Measurements from ENCODE around the gene CXorf58. TPM values are rescaled to one million over a fixed set of nuclear protein-coding genes. Genes with fewer than 3 reads are reported as not detected.

Gene CXorf58
- total and polyA plus RNA-seq, 4 experiments from 2014 or later: 0.14 TPM; not detected in 3

GRCh38 chrX:23911126-23911835 is 3.5 kb downstream of the CXorf58 start:
- Histone ChIP-seq H3K4me1 (ENCODE audit: insufficient read depth, low read length) (peaks cover 21% of the 10 kb centered on the region), H3K9me3 (ENCODE audit: control insufficient read depth in 1 of 2, low read length in 2 of 2) (no peaks in the 10 kb centered on the region), H3K27me3 (ENCODE audit: insufficient read depth, low read length) (no peaks in the 10 kb centered on the region), H3K4me3 (ENCODE audit: low read length in 2 of 2) (no peak overlapping the region), H3K36me3 (ENCODE audit: insufficient read depth, low read length) (no peaks in the 10 kb centered on the region), H3K27ac (ENCODE audit: low read depth, low read length) (no peak overlapping the region)
- H3K9me3 Mint-ChIP-seq: no peaks in the 10 kb centered on the region
- no peaks in the 10 kb centered on the region for H3K27me3 Mint-ChIP-seq
- H3K4me1 Mint-ChIP-seq: peaks cover 7 to 22% (median 11%) of the 10 kb centered on the region in 4 donors
- H3K4me3 Mint-ChIP-seq: no peak overlapping the region
- DNase-seq: no peak
- no peak overlapping the region for H3K27ac Mint-ChIP-seq
- ChIA-PET POLR2A (ENCODE audit: partially characterized antibody) (no interaction called here), CTCF (ENCODE audit: partially characterized antibody) (interaction anchor here (1.2 kb wide), 1 partner anchor 43 kb away, joined by 3 read pairs; no protein-coding TSS in a partner anchor)
- H3K36me3 Mint-ChIP-seq: no peaks in the 10 kb centered on the region
- intact Hi-C loops (cut with micrococcal nuclease): no loop called here

DNA sequence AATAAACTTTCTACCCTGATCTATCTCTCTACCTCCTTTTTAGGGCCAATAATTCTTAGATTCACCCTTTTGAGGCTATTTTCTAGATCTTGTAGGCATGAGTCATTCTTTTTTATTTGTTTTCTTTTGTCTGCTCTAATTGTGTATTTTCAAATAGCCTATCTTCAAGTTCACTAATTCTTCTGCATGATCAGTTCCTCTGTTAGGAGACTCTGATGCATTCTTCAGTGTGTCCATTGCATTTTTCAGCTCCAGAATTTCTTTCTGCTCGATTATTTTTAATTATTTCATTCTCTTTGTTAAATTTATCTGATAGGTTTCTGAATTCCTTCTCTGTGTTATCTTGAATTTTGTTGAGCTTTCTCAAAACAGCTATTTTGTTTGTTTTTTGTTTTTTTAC is 11.3 kb downstream of the CXorf58 start:
- H3K27ac ChIP-seq (ENCODE audit: low read depth, low read length): no peak overlapping the region
- H3K4me3 ChIP-seq (ENCODE audit: low read length in 2 of 2): no peak overlapping the region
- POLR2A ChIA-PET (ENCODE audit: partially characterized antibody): interaction anchor here (1.8 kb wide), 1 partner anchor 10 kb away, joined by 3 read pairs; no protein-coding TSS in a partner anchor
- no peaks in the 10 kb centered on the region for H3K9me3 ChIP-seq (ENCODE audit: control insufficient read depth in 1 of 2, low read length in 2 of 2)
- no peaks in the 10 kb centered on the region for H3K36me3 Mint-ChIP-seq
- no peaks in the 10 kb centered on the region for H3K27me3 ChIP-seq (ENCODE audit: insufficient read depth, low read length)
- no peaks in the 10 kb centered on the region for H3K36me3 ChIP-seq (ENCODE audit: insufficient read depth, low read length)
- H3K27ac Mint-ChIP-seq: peak overlapping the region in 1 of 7 donors; percentile 53
- no peak for DNase-seq
- H3K4me1 ChIP-seq (ENCODE audit: insufficient read depth, low read length): no peaks in the 10 kb centered on the region
- intact Hi-C loops (cut with micrococcal nuclease): no loop called here
- H3K4me1 Mint-ChIP-seq: peaks cover 0 to 1% (median 0%) of the 10 kb centered on the region in 4 donors
- no peaks in the 10 kb centered on the region for H3K27me3 Mint-ChIP-seq
- CTCF ChIA-PET (ENCODE audit: partially characterized antibody): no interaction called here
- H3K9me3 Mint-ChIP-seq: peaks cover 0 to 11% (median 4%) of the 10 kb centered on the region in 8 donors
- H3K4me3 Mint-ChIP-seq: no peak overlapping the region

GRCh38 chrX:23919706-23920320 is 12.0 kb downstream of the CXorf58 start:
- intact Hi-C loops (cut with micrococcal nuclease): no loop called here
- Mint-ChIP-seq H3K4me1 (peaks cover 0 to 1% (median 0%) of the 10 kb centered on the region in 4 donors), H3K27ac (peak overlapping the region in 1 of 7 donors; percentile 53), H3K27me3 (no peaks in the 10 kb centered on the region), H3K36me3 (no peaks in the 10 kb centered on the region), H3K9me3 (peaks cover 0 to 11% (median 4%) of the 10 kb centered on the region in 8 donors), H3K4me3 (no peak overlapping the region)
- Histone ChIP-seq H3K4me3 (ENCODE audit: low read length in 2 of 2) (no peak overlapping the region), H3K36me3 (ENCODE audit: insufficient read depth, low read length) (no peaks in the 10 kb centered on the region), H3K9me3 (ENCODE audit: control insufficient read depth in 1 of 2, low read length in 2 of 2) (no peaks in the 10 kb centered on the region), H3K4me1 (ENCODE audit: insufficient read depth, low read length) (no peaks in the 10 kb centered on the region), H3K27ac (ENCODE audit: low read depth, low read length) (no peak overlapping the region), H3K27me3 (ENCODE audit: insufficient read depth, low read length) (no peaks in the 10 kb centered on the region)
- ChIA-PET POLR2A (ENCODE audit: partially characterized antibody) (interaction anchor here (1.8 kb wide), 1 partner anchor 11 kb away, joined by 3 read pairs; no protein-coding TSS in a partner anchor), CTCF (ENCODE audit: partially characterized antibody) (no interaction called here)
- no peak for DNase-seq

- DNase-seq: no peak
- Histone ChIP-seq H3K4me1 (ENCODE audit: insufficient read depth, low read length) (peaks cover 7% of the 10 kb centered on the region), H3K27ac (ENCODE audit: low read depth, low read length) (no peak overlapping the region), H3K36me3 (ENCODE audit: insufficient read depth, low read length) (no peaks in the 10 kb centered on the region), H3K9me3 (ENCODE audit: control insufficient read depth in 1 of 2, low read length in 2 of 2) (no peaks in the 10 kb centered on the region), H3K4me3 (ENCODE audit: low read length in 2 of 2) (no peak overlapping the region), H3K27me3 (ENCODE audit: insufficient read depth, low read length) (no peaks in the 10 kb centered on the region)
- H3K9me3 Mint-ChIP-seq: no peaks in the 10 kb centered on the region
- no peaks in the 10 kb centered on the region for H3K36me3 Mint-ChIP-seq
- no peak overlapping the region for H3K4me3 Mint-ChIP-seq
- POLR2A ChIA-PET (ENCODE audit: partially characterized antibody): no interaction called here
- intact Hi-C loops (cut with micrococcal nuclease): no loop called here
- H3K27ac Mint-ChIP-seq: no peak overlapping the region
- H3K4me1 Mint-ChIP-seq: peaks cover 1 to 3% (median 2%) of the 10 kb centered on the region in 4 donors
- no peaks in the 10 kb centered on the region for H3K27me3 Mint-ChIP-seq
- CTCF ChIA-PET (ENCODE audit: partially characterized antibody): no interaction called here
These were observed 18.2 kb downstream of the CXorf58 start for GRCh38 chrX:23926015-23926414.

DNA sequence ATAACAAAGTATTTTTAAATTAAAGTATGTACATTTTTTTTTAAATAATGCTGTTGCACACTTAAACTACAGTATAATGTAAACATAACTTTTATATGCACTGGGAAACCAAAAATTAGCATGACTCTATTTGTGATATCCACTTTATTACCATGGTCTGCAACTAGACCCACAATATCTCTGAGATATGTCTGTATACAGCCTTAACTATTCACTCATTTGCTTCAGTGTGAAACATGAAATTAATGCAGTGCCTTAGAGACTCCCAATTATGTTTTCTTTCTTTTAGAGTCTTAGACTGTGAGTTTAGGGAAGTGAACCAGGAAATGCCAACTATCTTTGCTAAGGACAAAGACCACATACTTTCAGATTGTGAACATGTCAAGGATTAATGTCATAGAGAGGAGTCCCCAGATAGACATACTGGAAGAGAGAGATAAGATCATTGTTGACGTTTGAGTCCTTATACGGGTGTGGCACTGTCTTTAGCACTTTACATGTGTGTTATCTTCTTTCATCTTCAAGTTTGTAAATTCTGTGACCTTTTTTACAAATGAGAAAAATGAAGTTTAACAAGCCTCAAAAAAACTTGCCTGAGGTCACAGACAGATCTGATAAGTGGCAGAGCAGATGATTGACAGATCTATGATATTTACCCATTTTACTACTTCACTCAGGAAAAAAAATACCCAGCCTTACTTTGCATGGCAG is 23.2 kb downstream of the CXorf58 start:
- Mint-ChIP-seq H3K27ac (peak overlapping the region; percentile 49 to 88 (median 85)), H3K4me3 (peak overlapping the region in 6 of 8 donors; percentile 37 to 70 (median 46)), H3K36me3 (no peaks in the 10 kb centered on the region), H3K4me1 (peaks cover 15 to 21% (median 17%) of the 10 kb centered on the region in 4 donors), H3K9me3 (no peaks in the 10 kb centered on the region), H3K27me3 (no peaks in the 10 kb centered on the region)
- H3K27ac ChIP-seq (ENCODE audit: low read depth, low read length): no peak overlapping the region
- no peaks in the 10 kb centered on the region for H3K9me3 ChIP-seq (ENCODE audit: control insufficient read depth in 1 of 2, low read length in 2 of 2)
- intact Hi-C loops (cut with micrococcal nuclease): loop anchor here (1.0 kb wide), 1 partner anchor 22 kb away; no protein-coding TSS in a partner anchor
- H3K4me1 ChIP-seq (ENCODE audit: insufficient read depth, low read length): peaks cover 22% of the 10 kb centered on the region
- ChIA-PET POLR2A (ENCODE audit: partially characterized antibody) (interaction anchor here (1.3 kb wide), 1 partner anchor 94 kb away, joined by 3 read pairs; no protein-coding TSS in a partner anchor), CTCF (ENCODE audit: partially characterized antibody) (interaction anchor here (1.4 kb wide), 1 partner anchor 95 kb away, joined by 4 read pairs; no protein-coding TSS in a partner anchor)
- H3K27me3 ChIP-seq (ENCODE audit: insufficient read depth, low read length): no peaks in the 10 kb centered on the region
- peak in 4 of 5 donors; percentile 43 to 66 (median 54) for DNase-seq
- H3K36me3 ChIP-seq (ENCODE audit: insufficient read depth, low read length): no peaks in the 10 kb centered on the region
- no peak overlapping the region for H3K4me3 ChIP-seq (ENCODE audit: low read length in 2 of 2)

DNA sequence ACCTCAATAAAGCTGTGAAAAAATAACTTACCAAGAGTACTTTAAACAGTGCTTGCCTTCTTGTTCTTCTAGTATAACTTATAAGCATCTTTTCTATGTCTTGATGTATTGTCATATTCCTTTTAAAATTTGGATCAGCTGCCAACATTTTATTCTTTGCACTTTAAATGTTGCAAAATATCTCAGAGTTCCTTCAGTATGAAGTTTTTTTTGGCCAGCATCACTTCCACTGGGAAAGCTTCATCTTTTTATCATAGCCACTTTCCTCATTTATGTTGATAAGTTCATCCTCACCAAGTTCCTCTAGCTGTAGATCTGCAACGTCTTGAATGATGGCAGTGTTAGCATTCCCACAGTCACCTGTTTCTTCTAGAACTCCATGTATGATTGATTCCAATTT is 24.2 kb downstream of the CXorf58 start:
- Mint-ChIP-seq H3K9me3 (no peaks in the 10 kb centered on the region), H3K36me3 (no peaks in the 10 kb centered on the region), H3K4me3 (peak overlapping the region in 3 of 8 donors; percentile 5 to 15 (median 5)), H3K27me3 (no peaks in the 10 kb centered on the region), H3K4me1 (peaks cover 15 to 21% (median 17%) of the 10 kb centered on the region in 4 donors), H3K27ac (peak overlapping the region in 6 of 7 donors; percentile 61 to 86 (median 78))
- no peaks in the 10 kb centered on the region for H3K27me3 ChIP-seq (ENCODE audit: insufficient read depth, low read length)
- POLR2A ChIA-PET (ENCODE audit: partially characterized antibody): interaction anchor here (1.3 kb wide), 1 partner anchor 93 kb away, joined by 3 read pairs; no protein-coding TSS in a partner anchor
- no peak overlapping the region for H3K27ac ChIP-seq (ENCODE audit: low read depth, low read length)
- CTCF ChIA-PET (ENCODE audit: partially characterized antibody): interaction anchor here (1.3 to 1.4 kb wide), 2 partner anchors 94 to 122 kb away, joined by 4 to 5 read pairs; partner anchors contain the start of gene EIF2S3
- peaks cover 22% of the 10 kb centered on the region for H3K4me1 ChIP-seq (ENCODE audit: insufficient read depth, low read length)
- no peak overlapping the region for H3K4me3 ChIP-seq (ENCODE audit: low read length in 2 of 2)
- H3K9me3 ChIP-seq (ENCODE audit: control insufficient read depth in 1 of 2, low read length in 2 of 2): no peaks in the 10 kb centered on the region
- no peak for DNase-seq
- intact Hi-C loops (cut with micrococcal nuclease): no loop called here
- H3K36me3 ChIP-seq (ENCODE audit: insufficient read depth, low read length): no peaks in the 10 kb centered on the region

DNA sequence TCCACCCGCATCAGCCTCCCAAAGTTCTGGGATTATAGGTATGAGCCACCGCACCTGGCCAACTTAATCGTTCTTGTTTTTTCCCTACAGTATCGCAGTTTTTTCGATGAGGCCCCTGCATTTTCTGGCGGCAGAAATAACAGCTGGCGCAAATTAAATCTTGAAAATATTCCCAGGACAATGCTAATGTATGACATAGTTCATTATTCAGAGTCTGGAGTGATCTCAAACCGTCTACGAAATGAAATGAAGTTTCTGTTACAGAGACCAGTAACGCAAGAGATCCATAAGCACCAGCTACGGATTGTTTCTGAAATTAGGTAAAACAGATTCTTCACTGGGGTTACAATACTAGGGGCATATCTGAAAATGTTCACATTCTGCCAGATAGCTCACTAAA is 27.3 kb downstream of the CXorf58 start:
- no peaks in the 10 kb centered on the region for H3K36me3 ChIP-seq (ENCODE audit: insufficient read depth, low read length)
- POLR2A ChIA-PET (ENCODE audit: partially characterized antibody): interaction anchor here (1.2 kb wide), 1 partner anchor 89 kb away, joined by 3 read pairs; no protein-coding TSS in a partner anchor
- intact Hi-C loops (cut with micrococcal nuclease): no loop called here
- no peaks in the 10 kb centered on the region for H3K36me3 Mint-ChIP-seq
- CTCF ChIA-PET (ENCODE audit: partially characterized antibody): no interaction called here
- no peak overlapping the region for H3K4me3 Mint-ChIP-seq
- H3K9me3 ChIP-seq (ENCODE audit: control insufficient read depth in 1 of 2, low read length in 2 of 2): no peaks in the 10 kb centered on the region
- H3K4me1 Mint-ChIP-seq: peaks cover 15 to 21% (median 17%) of the 10 kb centered on the region in 4 donors
- H3K27me3 ChIP-seq (ENCODE audit: insufficient read depth, low read length): no peaks in the 10 kb centered on the region
- no peak for DNase-seq
- H3K27ac Mint-ChIP-seq: no peak overlapping the region
- no peaks in the 10 kb centered on the region for H3K9me3 Mint-ChIP-seq
- H3K4me1 ChIP-seq (ENCODE audit: insufficient read depth, low read length): peaks cover 22% of the 10 kb centered on the region
- no peaks in the 10 kb centered on the region for H3K27me3 Mint-ChIP-seq
- H3K4me3 ChIP-seq (ENCODE audit: low read length in 2 of 2): no peak overlapping the region
- no peak overlapping the region for H3K27ac ChIP-seq (ENCODE audit: low read depth, low read length)
